GM23248 (cell line): ENCODE data around the gene PET117.

Experiments
- EZH2 ChIP-seq: fragments of 200-600 bp; sonication (generic); IDR thresholded peaks from 2 replicates; pipeline ENCODE4 v1.6.1; 2018; ENCODE audit warnings: antibody characterized with exemption, mild to moderate bottlenecking; ENCODE audit not compliant: insufficient read depth, poor library complexity, severe bottlenecking
- EZH2phosphoT487 ChIP-seq: fragments of 200-600 bp; sonication (generic); IDR thresholded peaks from 2 replicates; pipeline ENCODE4 v1.6.1; 2018; ENCODE audit warnings: antibody characterized with exemption, moderate library complexity, mild to moderate bottlenecking, low read depth; ENCODE audit not compliant: insufficient read depth

- TF ChIP-seq EZH2phosphoT487, result no peak
- TF ChIP-seq EZH2, result no peak
These were observed 561 bp downstream of the PET117 start for GRCh38 chr20:18138266-18138582.
